ENCODE results near the gene FSTL5. TPM values are rescaled to one million over a fixed set of nuclear protein-coding genes. Genes with fewer than 3 reads are reported as not detected.

The FSTL5 gene
- total RNA-seq, 4 donors from 2014 or later, result 0.33 to 1.1 TPM; not detected in 2

DNA sequence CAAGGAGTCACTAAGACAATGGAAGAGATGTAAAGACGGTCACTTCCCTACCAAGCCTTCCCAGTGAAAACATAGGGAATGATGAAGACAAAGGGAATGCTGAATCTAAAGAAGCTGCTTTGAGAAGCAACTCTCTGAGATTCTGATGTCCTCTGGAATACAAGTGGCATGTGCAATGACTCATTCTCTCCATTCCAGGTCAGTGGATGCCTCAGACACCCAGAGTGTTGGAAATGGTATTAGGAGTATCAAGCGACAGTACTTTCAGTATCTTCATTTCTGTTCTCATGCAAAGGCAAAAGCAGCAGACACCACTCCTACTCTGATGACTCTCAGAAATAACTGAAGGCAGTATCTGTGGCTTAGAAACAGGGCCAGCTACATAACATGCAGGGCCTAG is 102.6 kb downstream of the FSTL5 start:
- Histone ChIP-seq H3K4me1 (no peaks in the 10 kb centered on the region), H3K9me3 (no peaks in the 10 kb centered on the region), H3K36me3 (no peaks in the 10 kb centered on the region), H3K27ac (no peak overlapping the region), H3K27me3 (no peaks in the 10 kb centered on the region), H3K4me3 (replicated peaks in 1 of 3) (no peak overlapping the region)
- intact Hi-C loops (cut with DNase I), result no loop called here
- no peak for DNase-seq
- WGBS, 2 donors, result 66 to 72% methylated on average over 2 of the region's 2 CpGs
- TF ChIP-seq, protein P1, sequence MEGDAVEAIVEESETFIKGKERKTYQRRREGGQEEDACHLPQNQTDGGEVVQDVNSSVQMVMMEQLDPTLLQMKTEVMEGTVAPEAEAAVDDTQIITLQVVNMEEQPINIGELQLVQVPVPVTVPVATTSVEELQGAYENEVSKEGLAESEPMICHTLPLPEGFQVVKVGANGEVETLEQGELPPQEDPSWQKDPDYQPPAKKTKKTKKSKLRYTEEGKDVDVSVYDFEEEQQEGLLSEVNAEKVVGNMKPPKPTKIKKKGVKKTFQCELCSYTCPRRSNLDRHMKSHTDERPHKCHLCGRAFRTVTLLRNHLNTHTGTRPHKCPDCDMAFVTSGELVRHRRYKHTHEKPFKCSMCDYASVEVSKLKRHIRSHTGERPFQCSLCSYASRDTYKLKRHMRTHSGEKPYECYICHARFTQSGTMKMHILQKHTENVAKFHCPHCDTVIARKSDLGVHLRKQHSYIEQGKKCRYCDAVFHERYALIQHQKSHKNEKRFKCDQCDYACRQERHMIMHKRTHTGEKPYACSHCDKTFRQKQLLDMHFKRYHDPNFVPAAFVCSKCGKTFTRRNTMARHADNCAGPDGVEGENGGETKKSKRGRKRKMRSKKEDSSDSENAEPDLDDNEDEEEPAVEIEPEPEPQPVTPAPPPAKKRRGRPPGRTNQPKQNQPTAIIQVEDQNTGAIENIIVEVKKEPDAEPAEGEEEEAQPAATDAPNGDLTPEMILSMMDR (IDR thresholded peaks at IDR 0.05), result no peak
- TF ChIP-seq POLR2A (IDR thresholded peaks at IDR 0.05), result no peak

DNA sequence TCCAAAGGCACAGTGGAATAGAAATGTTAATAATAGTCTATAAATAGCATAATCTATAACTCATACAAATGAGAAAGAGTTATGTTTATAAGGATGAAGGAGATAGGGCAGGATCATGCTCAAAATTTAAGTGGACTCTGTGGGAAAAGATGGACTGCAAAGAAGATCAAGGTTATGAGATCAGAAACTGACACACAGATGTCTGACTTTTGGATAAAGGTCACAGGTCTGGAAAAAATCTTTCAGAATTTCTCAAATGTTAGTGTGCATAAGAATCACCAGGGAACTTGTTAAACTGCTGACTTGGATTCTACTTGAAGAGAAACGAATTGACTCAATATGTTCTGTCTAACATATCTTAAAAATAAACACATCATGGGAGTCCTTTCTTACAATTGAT is 104.1 kb downstream of the FSTL5 start:
- TF ChIP-seq POLR2A (IDR thresholded peaks at IDR 0.05), result no peak
- TF ChIP-seq, protein P1 (IDR thresholded peaks at IDR 0.05), result no peak
- Histone ChIP-seq H3K36me3 (no peaks in the 10 kb centered on the region), H3K4me3 (replicated peaks in 1 of 3) (no peak overlapping the region), H3K27me3 (no peaks in the 10 kb centered on the region), H3K9me3 (no peaks in the 10 kb centered on the region), H3K27ac (no peak overlapping the region), H3K4me1 (no peaks in the 10 kb centered on the region)
- DNase-seq, result no peak
- 60 to 73% methylated on average over 1 of the region's 1 CpG for WGBS, 2 donors
- intact Hi-C loops (cut with DNase I), result no loop called here

DNA sequence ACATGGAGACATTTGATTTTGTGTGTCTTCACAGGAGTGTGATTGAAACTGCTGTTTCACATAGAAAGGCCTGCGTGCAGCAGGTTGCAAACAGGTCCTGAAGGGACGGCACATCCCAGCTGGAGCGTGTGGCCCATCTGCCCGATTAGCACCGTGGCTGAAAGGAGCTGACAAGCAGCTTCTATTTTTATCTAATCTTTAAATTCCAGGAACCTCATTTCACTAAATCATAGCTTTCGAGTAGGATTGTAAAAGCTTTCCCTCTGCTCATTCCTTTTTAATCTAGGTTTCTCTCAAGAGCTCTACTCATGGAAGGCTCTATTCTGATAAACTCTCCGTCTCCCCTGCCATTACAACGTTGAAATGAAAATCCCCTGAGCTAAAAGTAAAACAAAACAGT is 106.8 kb downstream of the FSTL5 start:
- intact Hi-C loops (cut with DNase I), result no loop called here
- no peak overlapping the region for H3K27ac ChIP-seq
- no peaks in the 10 kb centered on the region for H3K4me1 ChIP-seq
- no peaks in the 10 kb centered on the region for H3K36me3 ChIP-seq
- no peak for DNase-seq
- TF ChIP-seq, protein P1 (IDR thresholded peaks at IDR 0.05), result no peak
- no peak for TF ChIP-seq POLR2A (IDR thresholded peaks at IDR 0.05)
- H3K9me3 ChIP-seq, result no peaks in the 10 kb centered on the region
- 54 to 66% methylated on average over 8 of the region's 8 CpGs for WGBS, 2 donors
- H3K27me3 ChIP-seq, result no peaks in the 10 kb centered on the region
- no peak overlapping the region for H3K4me3 ChIP-seq (replicated peaks in 1 of 3)

DNA sequence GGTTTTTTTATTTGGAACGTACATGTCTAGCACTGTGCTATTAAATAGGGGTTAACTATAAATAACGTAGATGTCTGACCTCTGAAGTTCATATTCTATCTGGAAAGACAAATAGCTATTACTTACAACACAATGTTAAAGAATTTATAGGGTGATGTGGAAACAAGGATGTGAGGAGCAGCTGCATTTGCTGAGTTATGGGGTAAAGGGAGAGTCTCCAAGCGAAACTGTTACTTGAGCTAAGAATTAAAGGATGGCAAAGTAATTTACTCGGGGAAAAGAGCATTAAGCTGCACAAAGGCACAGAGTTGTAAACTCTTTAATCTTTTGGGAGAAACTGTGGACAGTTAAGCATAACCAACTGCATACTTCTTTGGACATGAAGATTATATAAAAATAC is 117.7 kb downstream of the FSTL5 start:
- Histone ChIP-seq H3K9me3 (no peaks in the 10 kb centered on the region), H3K4me3 (replicated peaks in 1 of 3) (no peak overlapping the region), H3K27me3 (no peaks in the 10 kb centered on the region), H3K4me1 (no peaks in the 10 kb centered on the region), H3K27ac (no peak overlapping the region), H3K36me3 (no peaks in the 10 kb centered on the region)
- TF ChIP-seq, protein P1 (IDR thresholded peaks at IDR 0.05), result no peak
- no peak for TF ChIP-seq POLR2A (IDR thresholded peaks at IDR 0.05)
- no peak for DNase-seq
- WGBS, 2 donors, result 59 to 77% methylated on average over 4 of the region's 4 CpGs
- intact Hi-C loops (cut with DNase I), result no loop called here

DNA sequence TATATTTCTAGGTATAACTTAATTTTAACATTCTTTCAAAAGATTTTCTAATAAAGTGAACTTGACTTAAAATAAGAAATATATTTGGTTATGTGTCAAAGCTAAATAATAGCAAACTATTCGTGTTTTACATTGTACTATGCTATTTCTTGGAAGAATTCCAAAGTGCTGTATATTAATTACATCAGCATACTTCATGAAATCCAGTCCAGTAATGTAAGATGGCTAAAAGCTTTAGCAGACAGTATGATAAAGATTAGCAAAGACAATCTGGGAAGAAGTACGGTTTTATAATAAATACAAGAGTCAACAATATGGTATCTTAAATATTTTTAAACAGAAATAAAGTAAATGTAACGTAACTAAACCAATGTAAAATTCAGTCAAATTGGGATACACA is 125.7 kb downstream of the FSTL5 start:
- no peak for DNase-seq
- no peaks in the 10 kb centered on the region for H3K4me1 ChIP-seq
- no peaks in the 10 kb centered on the region for H3K36me3 ChIP-seq
- no peaks in the 10 kb centered on the region for H3K27me3 ChIP-seq
- TF ChIP-seq, protein P1 (IDR thresholded peaks at IDR 0.05), result no peak
- TF ChIP-seq POLR2A (IDR thresholded peaks at IDR 0.05), result no peak
- WGBS, 2 donors, result 74 to 77% methylated on average over 3 of the region's 3 CpGs
- H3K4me3 ChIP-seq (replicated peaks in 1 of 3), result no peak overlapping the region
- intact Hi-C loops (cut with DNase I), result no loop called here
- H3K9me3 ChIP-seq, result no peaks in the 10 kb centered on the region
- H3K27ac ChIP-seq, result no peak overlapping the region
